K562 (cell line): Measurements from ENCODE around the gene ANXA4. TPM values are rescaled to one million over a fixed set of nuclear protein-coding genes. Genes with fewer than 3 reads are reported as not detected.

Source experiments
- ARID2 ChIP-seq: fragments of 450-650 bp; IDR thresholded peaks from 2 replicates; pipeline ENCODE4 v1.6.1; 2017; ENCODE audit warnings: antibody characterized with exemption, mild to moderate bottlenecking
- CC2D1A ChIP-seq: fragments of 450-650 bp; IDR thresholded peaks from 2 replicates; pipeline ENCODE4 v1.6.1; 2017; ENCODE audit warnings: mild to moderate bottlenecking
- DIDO1 ChIP-seq: fragments of 450-650 bp; IDR thresholded peaks from 2 replicates; pipeline ENCODE4 v1.6.1; 2016; ENCODE audit warnings: low read depth, missing biosample characterization, missing genetic modification characterization
- DPF2 ChIP-seq: fragments of 450-650 bp; IDR thresholded peaks from 2 replicates; pipeline ENCODE4 v1.6.1; 2016
- E2F5 ChIP-seq: sonication (generic); formaldehyde crosslinking; IDR thresholded peaks from 2 replicates; pipeline ENCODE4 v1.8.0; 2022; ENCODE audit warnings: mild to moderate bottlenecking, missing genetic modification reagents
- HMBOX1 ChIP-seq: sonication (generic); IDR thresholded peaks from 2 replicates; pipeline ENCODE4 v1.6.1; 2016
- IFI16 ChIP-seq: fragments of 250-450 bp; sonication (Bioruptor Pico); IDR thresholded peaks from 2 replicates; pipeline ENCODE4 v2.1.2; 2022; ENCODE audit warnings: mild to moderate bottlenecking, inconsistent platforms
- MBD2 ChIP-seq: sonication (generic); IDR thresholded peaks from 2 replicates; pipeline ENCODE4 v1.6.1; 2016; ENCODE audit warnings: low read depth, borderline replicate concordance
- PHF21A ChIP-seq: fragments of 450-650 bp; IDR thresholded peaks from 2 replicates; pipeline ENCODE4 v1.6.1; 2017; ENCODE audit warnings: low read depth, borderline replicate concordance
- PPARD ChIP-seq: fragments of 250-450 bp; sonication (Bioruptor Pico); IDR thresholded peaks from 2 replicates; pipeline ENCODE4 v1.8.0; 2022; ENCODE audit warnings: inconsistent platforms, mild to moderate bottlenecking, moderate library complexity
- SAFB ChIP-seq: fragments of 200-400 bp; formaldehyde crosslinking; IDR thresholded peaks from 2 replicates; pipeline ENCODE4 v1.6.1; 2017; ENCODE audit warnings: low read depth, low read length, borderline replicate concordance
- SIN3A ChIP-seq, 2 experiments: fragments of 150-350 bp in 1 of 2; IDR thresholded peaks; 2 replicates each; pipeline ENCODE4 v1.6.1; 2011 to 2016; ENCODE audit warnings: borderline replicate concordance in 2 of 2, low read depth in 2 of 2, low read length in 2 of 2, mild to moderate bottlenecking in 2 of 2, moderate library complexity in 2 of 2; ENCODE audit not compliant: control insufficient read depth in 1 of 2
- SREBF2 ChIP-seq: sonication (generic); formaldehyde crosslinking; IDR thresholded peaks from 2 replicates; pipeline ENCODE4 v1.4.0; 2020; ENCODE audit warnings: mild to moderate bottlenecking, missing genetic modification reagents
- STAT6 ChIP-seq: sonication (generic); formaldehyde crosslinking; IDR thresholded peaks from 2 replicates; pipeline ENCODE4 v1.8.1; 2023; ENCODE audit warnings: mild to moderate bottlenecking, missing genetic modification reagents
- TFAP4 ChIP-seq: sonication (generic); formaldehyde crosslinking; IDR thresholded peaks from 2 replicates; pipeline ENCODE4 v1.8.0; 2022; ENCODE audit warnings: missing genetic modification reagents, mild to moderate bottlenecking, moderate library complexity, borderline replicate concordance
- ZNF277 ChIP-seq: fragments of 250-450 bp; sonication (Bioruptor Pico); IDR thresholded peaks from 2 replicates; pipeline ENCODE4 v1.8.0; 2022; ENCODE audit warnings: inconsistent platforms, mild to moderate bottlenecking, moderate library complexity, borderline replicate concordance
- ZNF324 ChIP-seq: fragments of 250-450 bp; sonication (Bioruptor Pico); IDR thresholded peaks from 2 replicates; pipeline ENCODE4 v1.4.0; 2020; ENCODE audit warnings: mild to moderate bottlenecking
- ZNF507 ChIP-seq: conservative IDR thresholded peaks from 2 replicates; pipeline ENCODE4 v1.6.1; 2017; ENCODE audit warnings: missing genetic modification characterization, missing compliant biosample characterization
- ZNF512 ChIP-seq: IDR thresholded peaks from 2 replicates; pipeline ENCODE4 v1.6.1; 2016; ENCODE audit warnings: missing genetic modification characterization, missing compliant biosample characterization
- ZNF584 ChIP-seq: fragments of 200-800 bp; sonication (Bioruptor generic); IDR thresholded peaks from 2 replicates; pipeline ENCODE4 v1.6.1; 2016; ENCODE audit warnings: low read depth, mild to moderate bottlenecking, missing genetic modification characterization, missing compliant biosample characterization
- polyA plus RNA-seq, 8 experiments: library from polyadenylated mRNA; depleted of rRNA in 4 of 8; stranded (reverse) in 5 of 8; unstranded in 3 of 8; fragments of >200 nt; fragmentation: Nextera tagmentation in 2 of 8; fragmentation: Illumina TruSeq in 1 of 8; extraction: Ambion mirVana in 2 of 8; extraction: Trizol in 1 of 8; gene quantifications; 2 replicates each; pipeline versions ENCODE4 v1.2.1 to v1.2.3, GENCODE V29; 2011 to 2014; ENCODE audit warnings: inconsistent platforms in 1 of 8, missing spikeins in 1 of 8
- total RNA-seq, 7 experiments: library from RNA; depleted of rRNA in 6 of 7; stranded (reverse); fragments of >200 nt in 6 of 7; fragmentation: Illumina TruSeq in 2 of 7; extraction: Trizol in 2 of 7; gene quantifications; 2 replicates each; pipeline versions ENCODE4 v1.2.1 to v1.2.3, GENCODE V29; 2011 to 2021; ENCODE audit warnings: low replicate concordance in 1 of 7

ANXA4 gene
- total and polyA plus RNA-seq, 9 of the 15 experiments (the other 6 are each of a cell fraction or from before 2014, with no cell fraction given) = 3.4 to 13.6 (median 11.6) TPM

- TF ChIP-seq MBD2 (no peak), ZNF324 (no peak), ZNF277 (no peak), TFAP4 (CRISPR knock-in tag) (peak; percentile 27; the same call in 1 of the 2 replicates), DPF2 (peak; percentile 92), SIN3A (IDR thresholded peaks at IDR 0.05; ENCODE audit: borderline replicate concordance in 2 of 2, control insufficient read depth in 1 of 2, low read depth in 2 of 2, low read length in 2 of 2) (no peak), PHF21A (no peak), PPARD (CRISPR knock-in tag) (no peak), CC2D1A (peak; percentile 77), ZNF512 (tag) (no peak), ZNF584 (no peak), STAT6 (CRISPR knock-in tag) (no peak), E2F5 (CRISPR knock-in tag) (no peak), ZNF507 (tag) (no peak), SREBF2 (no peak), DIDO1 (no peak), HMBOX1 (peak; percentile 72), IFI16 (CRISPR knock-in tag) (no peak), SAFB (no peak), ARID2 (peak; percentile 69)
Measured at GRCh38 chr2:69724540-69725159, 17.3 kb upstream of the ANXA4 start (continued).
